Smooth muscle cell of the umbilical artery (primary cell): ENCODE data around the gene ADARB1. TPM values are rescaled to one million over a fixed set of nuclear protein-coding genes. Genes with fewer than 3 reads are reported as not detected.

Source experiments
- total RNA-seq: library from RNA; depleted of rRNA; stranded (reverse); fragments of >200 nt; gene quantifications from 2 replicates; pipeline ENCODE4 v1.2.3, GENCODE V29; 2014

The ADARB1 gene
- total RNA-seq: 55.8 and 67.8 TPM in 2 replicates

GRCh38 chr21:45074048-45074817 lies at the start of gene ADARB1:
TSS of gene ADARB1 (plus strand) at chr21:45074580. CDS start at chr21:45171657, 97,077 bp downstream.

Other genes starting within 250 kb of the ADARB1 start
- 377 and 440 TPM in 2 replicates for gene PTTG1IP, start 200.9 kb upstream of the ADARB1 start, total RNA-seq
- gene ITGB2, start 153.7 kb upstream of the ADARB1 start, total RNA-seq: 0.28 TPM in 1 of 2 replicates, not detected in the other
- 17.2 and 19.6 TPM in 2 replicates for gene SLX9, start 134.6 kb upstream of the ADARB1 start, total RNA-seq
- 140 and 154 TPM in 2 replicates for gene POFUT2, start 213.3 kb downstream of the ADARB1 start, total RNA-seq